Endodermal cell (in vitro differentiated cells): ENCODE measurements around the gene UPK3B. TPM values are rescaled to one million over a fixed set of nuclear protein-coding genes. Genes with fewer than 3 reads are reported as not detected.
"Not testable (repeated sequence)": the region's sequence is repeated elsewhere in the genome, so short reads cannot be mapped to it uniquely, and the experiment has no call there.

ENCODE experiments used
- DNase-seq: peaks from one replicate; pipeline ENCODE4 v3.0.0-alpha.2; 2017
- H3K27ac ChIP-seq: 2 replicates; pipeline ENCODE4 v1.5.1; 2013; ENCODE audit warnings: mild to moderate bottlenecking, low read depth, low read length, moderate library complexity
- H3K27me3 ChIP-seq: 2 replicates; pipeline ENCODE4 v1.6.1; 2013; ENCODE audit warnings: mild to moderate bottlenecking, low read length, moderate library complexity; ENCODE audit not compliant: insufficient read depth, control insufficient read depth, poor library complexity, severe bottlenecking
- H3K36me3 ChIP-seq: 2 replicates; pipeline ENCODE4 v1.7.0; 2013; ENCODE audit warnings: mild to moderate bottlenecking, low read length, moderate library complexity; ENCODE audit not compliant: control insufficient read depth, insufficient read depth
- H3K4me1 ChIP-seq: one replicate; pipeline ENCODE4 v1.7.0; 2013; ENCODE audit warnings: low read length; ENCODE audit not compliant: control insufficient read depth, insufficient read depth
- H3K4me3 ChIP-seq: 2 replicates; pipeline ENCODE4 v1.5.1; 2013; ENCODE audit warnings: mild to moderate bottlenecking, low read length, moderate library complexity
- H3K9ac ChIP-seq: 2 replicates; pipeline ENCODE4 v1.6.1; 2013; ENCODE audit warnings: mild to moderate bottlenecking, low read length, moderate library complexity; ENCODE audit not compliant: poor library complexity, severe bottlenecking; ENCODE audit errors: extremely low read depth
- H3K9me3 ChIP-seq: 2 replicates; pipeline ENCODE4 v1.6.1; 2013; ENCODE audit warnings: mild to moderate bottlenecking, low read length, moderate library complexity; ENCODE audit not compliant: control insufficient read depth
- H3K27ac Mint-ChIP-seq: 2 replicates; pipeline ENCODE4 v1.8.0; 2020; ENCODE audit warnings: mixed read lengths
- H3K27me3 Mint-ChIP-seq: 2 replicates; pipeline ENCODE4 v1.8.0; 2021; ENCODE audit warnings: mild to moderate bottlenecking, mixed read lengths; ENCODE audit not compliant: insufficient read depth
- H3K36me3 Mint-ChIP-seq: 2 replicates; pipeline ENCODE4 v1.8.0; 2020; ENCODE audit warnings: low read depth, mixed read lengths
- H3K4me1 Mint-ChIP-seq: 2 replicates; pipeline ENCODE4 v1.8.0; 2020; ENCODE audit warnings: mixed read lengths
- H3K4me3 Mint-ChIP-seq: 2 replicates; pipeline ENCODE4 v1.8.0; 2020; ENCODE audit warnings: mild to moderate bottlenecking, moderate library complexity, mixed read lengths
- H3K9me3 Mint-ChIP-seq: 2 replicates; pipeline ENCODE4 v1.8.0; 2020; ENCODE audit warnings: mild to moderate bottlenecking, mixed read lengths
- WGBS, 2 experiments: methylation state at CpG; one replicate each; pipeline versions ENCODE4 v1.1.5 to v1.1.7; 2013; ENCODE audit warnings: missing lambda C conversion rate in 2 of 2, mixed read lengths in 1 of 2; ENCODE audit not compliant: insufficient coverage in 1 of 2, insufficient read length in 1 of 2; 5-methylcytosine and 5-hydroxymethylcytosine counted together
- total RNA-seq, 2 donors: library from RNA; stranded (reverse); fragmentation: NEBNext Ultra II Directional in 1 of 2; extraction: Animal tissue kit (Norgen Biotek cat#: 25700) in 1 of 2; gene quantifications; 2 replicates in 1 of 2; 3 replicates in 1 of 2; pipeline ENCODE4 v1.2.1, GENCODE V29; 2021

Gene UPK3B
- total RNA-seq, 2 donors from 2014 or later: 1.2 to 2.3 TPM

GRCh38 chr7:76486618-76487017 is 23.7 kb upstream of the UPK3B start:
- not testable (repeated sequence) for H3K4me1 Mint-ChIP-seq, H3K27ac ChIP-seq, H3K36me3 ChIP-seq, H3K9me3 ChIP-seq, H3K4me3 ChIP-seq, H3K27ac Mint-ChIP-seq, H3K4me1 ChIP-seq, H3K4me3 Mint-ChIP-seq, H3K9ac ChIP-seq, H3K27me3 ChIP-seq, DNase-seq, H3K27me3 Mint-ChIP-seq, H3K9me3 Mint-ChIP-seq
- 90% methylated on average over 2 of the region's 5 CpGs; no CpG with 5 or more reads in 1 of the 2 experiments for WGBS, 2 experiments
- H3K36me3 Mint-ChIP-seq: peaks cover 15% of the 10 kb centered on the region

GRCh38 chr7:76487969-76488368 is 22.4 kb upstream of the UPK3B start:
- not testable (repeated sequence) for H3K9ac ChIP-seq, H3K27ac ChIP-seq, H3K27me3 ChIP-seq, H3K9me3 Mint-ChIP-seq, H3K4me3 Mint-ChIP-seq, H3K27me3 Mint-ChIP-seq, H3K9me3 ChIP-seq, H3K4me3 ChIP-seq, H3K36me3 Mint-ChIP-seq, H3K36me3 ChIP-seq, H3K4me1 ChIP-seq, H3K27ac Mint-ChIP-seq, H3K4me1 Mint-ChIP-seq, DNase-seq
- WGBS, 2 experiments: 100% methylated on average over 4 of the region's 13 CpGs; no CpG with 5 or more reads in 1 of the 2 experiments

- H3K4me3 Mint-ChIP-seq, DNase-seq, H3K27ac Mint-ChIP-seq, H3K4me3 ChIP-seq, H3K27ac ChIP-seq, H3K27me3 ChIP-seq, H3K9me3 Mint-ChIP-seq, H3K4me1 ChIP-seq, H3K36me3 Mint-ChIP-seq, H3K9me3 ChIP-seq, H3K36me3 ChIP-seq, H3K4me1 Mint-ChIP-seq, H3K9ac ChIP-seq, H3K27me3 Mint-ChIP-seq: not testable (repeated sequence)
- 93% methylated on average over 5 of the region's 10 CpGs; no CpG with 5 or more reads in 1 of the 2 experiments for WGBS, 2 experiments
These were observed 18.2 kb upstream of the UPK3B start for GRCh38 chr7:76492139-76492538.

- H3K36me3 Mint-ChIP-seq, H3K9me3 Mint-ChIP-seq, H3K4me3 Mint-ChIP-seq, H3K9ac ChIP-seq, H3K36me3 ChIP-seq, H3K9me3 ChIP-seq, H3K4me1 ChIP-seq, H3K27ac ChIP-seq, H3K27me3 Mint-ChIP-seq, H3K27me3 ChIP-seq, H3K27ac Mint-ChIP-seq, H3K4me3 ChIP-seq, H3K4me1 Mint-ChIP-seq: not testable (repeated sequence)
- WGBS, 2 experiments: 89 to 92% methylated on average over 4 to 15 of the region's 16 CpGs
- DNase-seq: peak; percentile 13
These were observed 14.6 kb upstream of the UPK3B start for GRCh38 chr7:76495717-76496116.

DNA sequence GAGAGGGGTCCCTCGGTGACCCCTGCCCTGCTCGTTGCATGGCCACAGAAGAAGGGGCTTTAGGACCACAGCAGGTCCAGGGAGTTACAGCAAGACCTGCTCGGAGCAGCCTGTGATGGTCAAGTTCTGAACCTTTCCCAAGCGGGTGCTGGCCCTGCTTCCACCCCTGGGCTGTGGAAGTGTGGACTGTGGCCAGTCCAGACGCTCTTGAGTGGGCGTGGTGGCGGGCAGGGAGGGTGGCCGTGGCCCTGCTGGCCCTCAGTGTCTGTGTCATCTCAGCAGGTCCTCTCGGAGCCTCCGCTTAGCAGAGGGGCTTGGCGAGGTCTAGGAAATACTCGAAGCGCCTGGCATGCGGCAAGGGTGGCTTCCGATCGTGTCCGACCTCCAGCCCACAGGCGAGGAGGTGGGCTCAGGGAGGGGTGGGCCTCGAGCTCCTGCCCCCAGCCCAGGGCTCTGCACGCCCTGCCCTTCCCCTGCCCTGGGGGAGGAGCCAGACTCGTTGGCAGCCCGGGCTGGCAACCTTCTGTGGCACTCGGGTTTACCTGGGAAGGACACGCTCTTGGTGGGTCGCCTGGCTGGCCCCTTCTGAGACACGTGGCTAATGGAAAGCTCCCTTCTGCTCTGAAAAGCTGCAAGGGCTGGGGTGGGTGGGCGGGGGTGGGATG is 12.3 kb upstream of the UPK3B start:
- not testable (repeated sequence) for H3K27me3 Mint-ChIP-seq, H3K4me3 Mint-ChIP-seq, H3K4me1 ChIP-seq, H3K9me3 ChIP-seq, H3K4me1 Mint-ChIP-seq, H3K36me3 ChIP-seq, H3K27ac Mint-ChIP-seq, H3K27ac ChIP-seq, DNase-seq, H3K9me3 Mint-ChIP-seq, H3K36me3 Mint-ChIP-seq, H3K4me3 ChIP-seq, H3K27me3 ChIP-seq, H3K9ac ChIP-seq
- WGBS, 2 experiments: 90 to 92% methylated on average over 2 to 7 of the region's 27 CpGs

- H3K4me3 Mint-ChIP-seq, H3K27ac Mint-ChIP-seq, H3K4me1 ChIP-seq, H3K27ac ChIP-seq, H3K36me3 ChIP-seq, H3K27me3 Mint-ChIP-seq, H3K4me1 Mint-ChIP-seq, H3K4me3 ChIP-seq, H3K9ac ChIP-seq, H3K9me3 Mint-ChIP-seq, H3K9me3 ChIP-seq, H3K27me3 ChIP-seq, H3K36me3 Mint-ChIP-seq: not testable (repeated sequence)
- WGBS, 2 experiments: 86% methylated on average over 8 of the region's 10 CpGs; no CpG with 5 or more reads in 1 of the 2 experiments
- DNase-seq: peak; percentile 17
These were observed 11.7 kb upstream of the UPK3B start for GRCh38 chr7:76498583-76499200.
